AG09319 (cell line): ENCODE data around the gene CRY2.

Experiments
- DNase-seq: peaks from one replicate; pipeline ENCODE4 v3.0.0-alpha.2; 2010; ENCODE audit warnings: low read depth; ENCODE audit errors: extremely low read depth
- CTCF ChIP-seq: IDR thresholded peaks from 2 replicates; pipeline ENCODE4 v1.5.1; 2011; ENCODE audit warnings: low read depth, mild to moderate bottlenecking, inconsistent platforms, low read length, moderate library complexity

CRY2 gene

GRCh38 chr11:45846174-45846675 lies 1.1 kb upstream of the CRY2 start:
- no peak for TF ChIP-seq CTCF
- DNase-seq, result no peak

GRCh38 chr11:45847911-45848316 lies 639 bp downstream of the CRY2 start:
- DNase-seq, result no peak

GRCh38 chr11:45848654-45849081 lies 1.4 kb downstream of the CRY2 start:
- TF ChIP-seq CTCF, result no peak
- DNase-seq, result no peak

More at GRCh38 chr11:45847911-45848316, 639 bp downstream of the CRY2 start:
- peak; percentile 18; the same call in 1 of the 2 replicates for TF ChIP-seq CTCF

GRCh38 chr11:45850446-45850845 lies 3.2 kb downstream of the CRY2 start:
- no peak for TF ChIP-seq CTCF
- DNase-seq, result no peak

GRCh38 chr11:45851228-45851627 lies 4.0 kb downstream of the CRY2 start:
- TF ChIP-seq CTCF, result no peak
- DNase-seq, result no peak

- no peak for TF ChIP-seq CTCF
- DNase-seq, result no peak
Measured at GRCh38 chr11:45852018-45852711, 4.9 kb downstream of the CRY2 start.

- TF ChIP-seq CTCF, result no peak
- no peak for DNase-seq
Measured at GRCh38 chr11:45852712-45853101, 5.4 kb downstream of the CRY2 start.
